Stimulated activated naive CD4-positive, alpha-beta T cell treated with Interleukin-2 at 50 U/mL for 16 hours (primary cell): ENCODE data around the gene SAA4.
"Not testable (repeated sequence)": the region's sequence is repeated elsewhere in the genome, so short reads cannot be mapped to it uniquely, and the experiment has no call there.

Source experiments
- DNase-seq: peaks from one replicate; lab custom pipeline; 2025; lab: John Stamatoyannopoulos, UW

The SAA4 gene

GRCh38 chr11:18236664-18237356 lies at the start of gene SAA4:
Gene SAA4 (minus strand): TSS chr11:18236802. CDS start chr11:18235926, 876 bp downstream.
- no peak for DNase-seq

GRCh38 chr11:18285841-18286240 lies 49.2 kb upstream of the SAA4 start:
- DNase-seq: no peak

- DNase-seq: no peak
Measured at GRCh38 chr11:18282626-18283025, 46.0 kb upstream of the SAA4 start.

GRCh38 chr11:18280438-18281045 lies 43.9 kb upstream of the SAA4 start:
- DNase-seq: no peak

- DNase-seq: no peak
Measured at GRCh38 chr11:18277565-18278271, 41.1 kb upstream of the SAA4 start.

GRCh38 chr11:18271206-18271605 lies 34.6 kb upstream of the SAA4 start:
- no peak for DNase-seq

GRCh38 chr11:18270102-18270501 lies 33.5 kb upstream of the SAA4 start:
- DNase-seq: no peak

GRCh38 chr11:18269252-18269651 lies 32.6 kb upstream of the SAA4 start:
- DNase-seq: not testable (repeated sequence)

GRCh38 chr11:18267335-18268133 lies 30.9 kb upstream of the SAA4 start:
- DNase-seq: not testable (repeated sequence)

GRCh38 chr11:18265949-18266348 lies 29.3 kb upstream of the SAA4 start, which contains the start of gene SAA1:
Gene SAA1 (plus strand): TSS chr11:18266264. CDS start chr11:18266888, 624 bp downstream.
- DNase-seq: no peak

GRCh38 chr11:18264677-18265555 lies 28.3 kb upstream of the SAA4 start:
- DNase-seq: no peak

GRCh38 chr11:18264035-18264434 lies 27.4 kb upstream of the SAA4 start:
- DNase-seq: no peak

- not testable (repeated sequence) for DNase-seq
Measured at GRCh38 chr11:18262681-18263350, 26.2 kb upstream of the SAA4 start.

- no peak for DNase-seq
Measured at GRCh38 chr11:18261721-18262120, 25.1 kb upstream of the SAA4 start.

GRCh38 chr11:18259259-18259658 lies 22.7 kb upstream of the SAA4 start:
- no peak for DNase-seq

- DNase-seq: no peak
Measured at GRCh38 chr11:18254781-18255361, 18.3 kb upstream of the SAA4 start.

GRCh38 chr11:18253778-18254338 lies 17.3 kb upstream of the SAA4 start:
- DNase-seq: no peak

- no peak for DNase-seq
Measured at GRCh38 chr11:18253233-18253632, 16.6 kb upstream of the SAA4 start.

- DNase-seq: no peak
Measured at GRCh38 chr11:18248561-18248960, 12.0 kb upstream of the SAA4 start, which contains the start of gene SAA2. Gene SAA2 (minus strand): TSS chr11:18248668. CDS start chr11:18248011, 657 bp downstream.

- not testable (repeated sequence) for DNase-seq
Measured at GRCh38 chr11:18247191-18247581, 10.6 kb upstream of the SAA4 start.
